GM12891 (cell line): ENCODE data around the gene GRIN2A.

Experiments used
- PAX5 ChIP-seq: IDR thresholded peaks from 2 replicates; pipeline ENCODE4 v1.6.1; 2011; ENCODE audit warnings: low read length, moderate library complexity, mild to moderate bottlenecking; ENCODE audit not compliant: insufficient read depth, severe bottlenecking
- POLR2A ChIP-seq: IDR thresholded peaks from 2 replicates; pipeline ENCODE4 v1.6.1; 2011; ENCODE audit warnings: low read depth, low read length, control low read depth
- POLR2AphosphoS5 ChIP-seq: IDR thresholded peaks from 2 replicates; pipeline ENCODE4 v1.6.1; 2011; ENCODE audit warnings: low read depth, low read length, control low read depth
- POU2F2 ChIP-seq: IDR thresholded peaks from 2 replicates; pipeline ENCODE4 v1.6.1; 2011; ENCODE audit warnings: low read depth, mild to moderate bottlenecking, control low read depth, low read length, moderate library complexity
- SPI1 ChIP-seq: IDR thresholded peaks from 2 replicates; pipeline ENCODE4 v1.6.1; 2011; ENCODE audit warnings: low read depth, low read length, control low read depth
- TAF1 ChIP-seq: IDR thresholded peaks from 2 replicates; pipeline ENCODE4 v1.6.1; 2011; ENCODE audit warnings: low read depth, low read length, control low read depth

GRCh38 chr16:9900576-9900975, 281.7 kb downstream of the GRIN2A start:
- TF ChIP-seq TAF1 (no peak), PAX5 (no peak), POLR2A (no peak), POLR2AphosphoS5 (no peak), SPI1 (no peak), POU2F2 (no peak)
